ENCODE results near the gene CDHR3. TPM values are rescaled to one million over a fixed set of nuclear protein-coding genes. Genes with fewer than 3 reads are reported as not detected.
"Not testable (repeated sequence)": the region's sequence is repeated elsewhere in the genome, so short reads cannot be mapped to it uniquely, and the experiment has no call there.

Gene CDHR3
- total RNA-seq, 1 donor from 2014 or later = 50.8 TPM

DNA sequence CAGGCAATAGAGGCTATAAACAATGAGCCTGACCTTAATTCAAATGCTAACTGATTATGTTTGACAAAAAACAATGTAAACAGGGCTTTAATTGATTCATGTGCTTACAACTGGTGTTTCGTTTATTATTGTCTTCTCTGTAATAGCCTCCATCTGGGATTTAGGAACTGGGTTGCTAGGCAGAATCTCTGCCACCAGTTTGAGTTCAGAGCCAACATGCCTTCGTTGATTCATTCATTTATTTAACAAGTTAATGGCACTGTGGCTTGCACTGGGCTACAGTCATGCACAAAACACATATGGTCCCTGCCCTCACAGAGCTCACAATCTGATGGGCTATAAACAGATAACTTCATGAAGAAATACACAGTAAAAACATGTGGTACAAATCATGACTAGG is 19.6 kb upstream of the CDHR3 start:
- no peaks in the 10 kb centered on the region for H3K4me1 Mint-ChIP-seq (ENCODE audit: low read depth, unreplicated experiment)
- no peak overlapping the region for H3K27ac Mint-ChIP-seq (ENCODE audit: unreplicated experiment)
- TF ChIP-seq, protein P1, sequence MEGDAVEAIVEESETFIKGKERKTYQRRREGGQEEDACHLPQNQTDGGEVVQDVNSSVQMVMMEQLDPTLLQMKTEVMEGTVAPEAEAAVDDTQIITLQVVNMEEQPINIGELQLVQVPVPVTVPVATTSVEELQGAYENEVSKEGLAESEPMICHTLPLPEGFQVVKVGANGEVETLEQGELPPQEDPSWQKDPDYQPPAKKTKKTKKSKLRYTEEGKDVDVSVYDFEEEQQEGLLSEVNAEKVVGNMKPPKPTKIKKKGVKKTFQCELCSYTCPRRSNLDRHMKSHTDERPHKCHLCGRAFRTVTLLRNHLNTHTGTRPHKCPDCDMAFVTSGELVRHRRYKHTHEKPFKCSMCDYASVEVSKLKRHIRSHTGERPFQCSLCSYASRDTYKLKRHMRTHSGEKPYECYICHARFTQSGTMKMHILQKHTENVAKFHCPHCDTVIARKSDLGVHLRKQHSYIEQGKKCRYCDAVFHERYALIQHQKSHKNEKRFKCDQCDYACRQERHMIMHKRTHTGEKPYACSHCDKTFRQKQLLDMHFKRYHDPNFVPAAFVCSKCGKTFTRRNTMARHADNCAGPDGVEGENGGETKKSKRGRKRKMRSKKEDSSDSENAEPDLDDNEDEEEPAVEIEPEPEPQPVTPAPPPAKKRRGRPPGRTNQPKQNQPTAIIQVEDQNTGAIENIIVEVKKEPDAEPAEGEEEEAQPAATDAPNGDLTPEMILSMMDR (IDR thresholded peaks at IDR 0.05; ENCODE audit: partially characterized antibody, unreplicated experiment) = no peak
- no peaks in the 10 kb centered on the region for H3K9me3 Mint-ChIP-seq (ENCODE audit: unreplicated experiment)
- no peaks in the 10 kb centered on the region for H3K36me3 Mint-ChIP-seq (ENCODE audit: unreplicated experiment)
- DNase-seq = no peak
- H3K27me3 Mint-ChIP-seq (ENCODE audit: unreplicated experiment) = no peaks in the 10 kb centered on the region
- H3K4me3 Mint-ChIP-seq (ENCODE audit: unreplicated experiment) = no peak overlapping the region

DNA sequence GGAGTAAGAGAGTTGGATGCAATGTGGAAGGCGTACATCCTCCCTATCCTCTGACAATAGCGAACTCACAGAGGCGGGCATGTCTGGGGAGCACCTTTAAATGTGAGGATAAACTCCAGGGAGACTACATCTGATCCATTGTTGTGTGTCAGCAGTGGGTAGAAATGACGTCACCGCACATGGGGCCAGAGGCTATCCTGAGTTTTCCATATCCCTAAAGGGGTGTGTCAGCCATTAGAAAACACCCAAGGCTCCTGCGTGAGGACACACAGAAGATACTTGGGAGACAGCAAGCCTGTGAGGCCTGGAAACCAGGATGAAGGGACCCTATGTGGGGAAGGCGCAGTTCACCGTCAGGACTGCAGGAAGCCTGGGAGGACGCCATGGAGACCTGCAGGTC is 17.2 kb upstream of the CDHR3 start:
- TF ChIP-seq, protein P1 (IDR thresholded peaks at IDR 0.05; ENCODE audit: partially characterized antibody, unreplicated experiment) = no peak
- H3K36me3 Mint-ChIP-seq (ENCODE audit: unreplicated experiment) = no peaks in the 10 kb centered on the region
- H3K9me3 Mint-ChIP-seq (ENCODE audit: unreplicated experiment) = no peaks in the 10 kb centered on the region
- H3K4me3 Mint-ChIP-seq (ENCODE audit: unreplicated experiment) = no peak overlapping the region
- H3K27me3 Mint-ChIP-seq (ENCODE audit: unreplicated experiment) = no peaks in the 10 kb centered on the region
- no peak overlapping the region for H3K27ac Mint-ChIP-seq (ENCODE audit: unreplicated experiment)
- DNase-seq = no peak
- H3K4me1 Mint-ChIP-seq (ENCODE audit: low read depth, unreplicated experiment) = no peaks in the 10 kb centered on the region

DNA sequence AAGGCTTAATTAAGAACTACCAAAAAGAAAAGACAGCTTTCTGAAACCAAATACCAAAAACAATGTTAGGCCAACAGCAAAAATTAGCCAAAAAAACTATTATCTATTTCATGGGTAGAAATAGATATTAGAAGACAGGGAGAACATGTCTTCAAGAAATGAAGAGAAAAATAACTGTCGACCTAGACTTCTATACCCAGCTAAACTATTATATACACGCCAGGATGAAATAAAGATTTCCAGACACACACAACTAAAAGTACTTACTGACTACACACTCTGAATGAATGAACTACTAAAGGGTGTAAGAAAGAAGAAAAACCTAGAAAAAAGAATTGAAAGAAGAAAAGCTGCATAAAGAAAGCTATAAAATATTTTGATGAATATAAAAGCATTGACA is 11.5 kb upstream of the CDHR3 start:
- Mint-ChIP-seq H3K4me3 (ENCODE audit: unreplicated experiment) (no peak overlapping the region), H3K9me3 (ENCODE audit: unreplicated experiment) (peaks cover 9% of the 10 kb centered on the region), H3K4me1 (ENCODE audit: low read depth, unreplicated experiment) (no peaks in the 10 kb centered on the region), H3K27ac (ENCODE audit: unreplicated experiment) (no peak overlapping the region), H3K36me3 (ENCODE audit: unreplicated experiment) (peaks cover 22% of the 10 kb centered on the region), H3K27me3 (ENCODE audit: unreplicated experiment) (no peaks in the 10 kb centered on the region)
- TF ChIP-seq, protein P1 (IDR thresholded peaks at IDR 0.05; ENCODE audit: partially characterized antibody, unreplicated experiment) = no peak
- DNase-seq = no peak

DNA sequence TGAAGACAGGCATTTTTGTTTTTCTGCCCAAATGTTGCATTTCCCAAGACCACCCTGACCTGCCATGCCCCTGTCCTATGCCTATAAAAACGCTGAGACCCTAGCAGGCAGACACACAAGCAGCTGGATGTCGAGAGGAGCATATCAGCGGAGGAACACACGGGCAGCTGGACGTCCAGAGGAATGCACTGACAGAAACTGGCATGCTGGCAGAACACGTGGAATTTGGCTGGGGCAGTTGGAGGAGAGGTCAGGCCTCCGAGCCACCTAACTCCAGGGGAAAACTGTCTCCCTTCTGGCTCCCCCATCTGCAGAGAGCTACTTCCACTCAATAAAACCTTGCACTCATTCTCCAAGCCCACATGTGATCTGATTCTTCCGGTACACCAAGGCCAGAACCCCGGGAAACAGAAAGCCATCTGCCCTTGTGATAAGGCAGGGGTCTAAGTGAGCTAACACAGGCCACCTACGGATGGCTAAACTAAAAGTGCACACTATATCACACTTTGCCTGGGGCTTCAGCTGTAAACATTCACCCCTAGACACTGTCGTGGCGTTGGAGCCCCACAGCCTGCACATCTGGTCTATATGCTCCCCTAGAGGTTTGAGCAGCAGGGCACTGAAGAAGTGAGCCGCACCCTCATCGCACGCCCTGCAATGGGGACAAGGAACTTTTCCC is 10.0 kb upstream of the CDHR3 start:
- Mint-ChIP-seq H3K36me3 (ENCODE audit: unreplicated experiment) (peaks cover 22% of the 10 kb centered on the region), H3K4me3 (ENCODE audit: unreplicated experiment) (no peak overlapping the region), H3K4me1 (ENCODE audit: low read depth, unreplicated experiment) (no peaks in the 10 kb centered on the region), H3K9me3 (ENCODE audit: unreplicated experiment) (peaks cover 9% of the 10 kb centered on the region), H3K27me3 (ENCODE audit: unreplicated experiment) (no peaks in the 10 kb centered on the region), H3K27ac (ENCODE audit: unreplicated experiment) (no peak overlapping the region)
- TF ChIP-seq, protein P1 (IDR thresholded peaks at IDR 0.05; ENCODE audit: partially characterized antibody, unreplicated experiment) = no peak
- no peak for DNase-seq

DNA sequence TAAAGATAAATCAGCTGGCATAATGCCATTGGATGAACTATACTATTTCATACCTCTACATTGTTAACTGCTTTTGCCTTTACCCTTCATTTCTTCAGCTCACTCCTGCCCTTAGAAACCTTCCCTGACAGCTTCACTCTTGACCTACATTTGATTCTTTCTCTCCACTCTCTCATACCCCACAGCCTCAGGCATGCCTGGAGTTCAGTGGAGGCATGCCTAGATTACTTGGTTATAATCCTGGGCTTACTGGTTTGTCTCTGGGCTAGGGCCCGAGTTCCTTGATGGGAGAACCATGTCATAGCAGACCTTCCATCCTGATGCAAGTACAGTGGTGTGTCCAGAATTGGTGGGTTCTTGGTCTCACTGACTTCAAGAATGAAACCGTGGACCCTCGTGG is 8.4 kb upstream of the CDHR3 start:
- TF ChIP-seq, protein P1 (IDR thresholded peaks at IDR 0.05; ENCODE audit: partially characterized antibody, unreplicated experiment) = no peak
- Mint-ChIP-seq H3K4me3 (ENCODE audit: unreplicated experiment) (no peak overlapping the region), H3K27me3 (ENCODE audit: unreplicated experiment) (no peaks in the 10 kb centered on the region), H3K4me1 (ENCODE audit: low read depth, unreplicated experiment) (no peaks in the 10 kb centered on the region), H3K27ac (ENCODE audit: unreplicated experiment) (no peak overlapping the region), H3K9me3 (ENCODE audit: unreplicated experiment) (peaks cover 9% of the 10 kb centered on the region), H3K36me3 (ENCODE audit: unreplicated experiment) (peaks cover 22% of the 10 kb centered on the region)
- DNase-seq = no peak

DNA sequence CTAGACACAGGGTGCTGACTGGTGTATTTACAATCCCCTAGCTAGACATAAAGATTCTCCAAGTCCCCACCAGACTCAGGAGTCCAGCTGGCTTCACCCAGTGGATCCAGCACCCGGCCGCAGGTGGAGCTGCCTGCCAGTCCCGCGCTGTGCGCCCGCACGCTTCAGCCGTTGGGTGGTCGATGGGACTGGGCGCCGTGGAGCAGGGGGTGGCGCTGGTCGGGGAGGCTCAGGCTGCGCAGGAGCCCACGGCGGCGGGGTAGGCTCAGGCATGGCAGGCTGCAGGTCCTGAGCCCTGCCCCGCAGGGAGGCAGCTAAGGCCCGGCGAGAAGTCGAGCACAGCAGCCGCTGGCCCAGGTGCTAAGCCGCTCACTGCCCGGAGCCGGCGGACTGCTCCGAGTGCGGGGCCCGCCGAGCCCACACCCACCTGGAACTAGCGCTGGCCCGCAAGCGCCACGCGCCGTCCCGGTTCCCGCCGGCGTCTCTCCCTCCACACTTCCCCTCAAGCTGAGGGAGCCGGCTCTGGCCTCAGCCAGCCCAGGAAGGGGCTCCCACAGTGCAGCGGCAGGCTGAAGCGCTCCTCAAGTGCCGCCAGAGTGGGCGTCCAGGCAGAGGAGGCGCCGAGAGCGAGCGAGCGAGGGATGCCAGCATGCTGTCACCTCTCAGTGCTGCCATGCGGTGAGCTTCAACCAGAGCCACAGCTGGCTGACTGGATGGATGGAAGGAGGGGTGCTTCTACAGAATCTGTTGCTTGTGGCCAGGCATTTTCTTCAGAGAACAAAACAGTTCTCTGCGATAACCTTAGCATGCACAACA is 7.2 kb upstream of the CDHR3 start:
- H3K4me1 Mint-ChIP-seq (ENCODE audit: low read depth, unreplicated experiment); H3K27me3 Mint-ChIP-seq (ENCODE audit: unreplicated experiment); H3K27ac Mint-ChIP-seq (ENCODE audit: unreplicated experiment); DNase-seq; H3K4me3 Mint-ChIP-seq (ENCODE audit: unreplicated experiment); H3K9me3 Mint-ChIP-seq (ENCODE audit: unreplicated experiment): not testable (repeated sequence)
- peaks cover 22% of the 10 kb centered on the region for H3K36me3 Mint-ChIP-seq (ENCODE audit: unreplicated experiment)
